Tibial nerve (tissue), 4 donors: ENCODE results near the gene ZRSR2. TPM values are rescaled to one million over a fixed set of nuclear protein-coding genes. Genes with fewer than 3 reads are reported as not detected.

Source experiments
- DNase-seq, 2 donors: peaks; one replicate each; pipeline ENCODE4 v3.0.0-alpha.2; 2019; ENCODE audit warnings: low spot score in 2 of 2
- H3K27ac ChIP-seq, 4 donors: fragments of 200-600 bp; sonication (generic) in 3 of 4; one replicate each; pipeline ENCODE4 v1.5.1; 2017 to 2019; ENCODE audit warnings: mild to moderate bottlenecking in 1 of 4
- H3K27me3 ChIP-seq, 2 donors: fragments of 200-600 bp; sonication (generic) in 1 of 2; one replicate each; pipeline versions ENCODE4 v1.5.1 to v1.6.0; 2017 to 2019
- H3K36me3 ChIP-seq, 3 donors: fragments of 200-600 bp; sonication (generic); one replicate each; pipeline ENCODE4 v1.5.1; 2018 to 2019
- H3K4me1 ChIP-seq, 4 donors: fragments of 200-600 bp; sonication (generic) in 3 of 4; one replicate each; pipeline ENCODE4 v1.5.1; 2017 to 2019
- H3K4me3 ChIP-seq, 4 donors: fragments of 200-600 bp; sonication (generic) in 3 of 4; one replicate each; pipeline ENCODE4 v1.5.1; 2017 to 2019; ENCODE audit warnings: mild to moderate bottlenecking in 1 of 4, moderate library complexity in 1 of 4
- H3K9me3 ChIP-seq, 4 donors: fragments of 200-600 bp; sonication (generic) in 3 of 4; one replicate each; pipeline ENCODE4 v1.5.1; 2017 to 2019
- EP300 ChIP-seq, 2 donors: sonication (generic); formaldehyde crosslinking; IDR thresholded peaks; one replicate each; pipeline ENCODE4 v1.6.1; 2017; ENCODE audit warnings: antibody characterized with exemption in 2 of 2, mild to moderate bottlenecking in 1 of 2
- POLR2A ChIP-seq, 2 donors: fragments of 450-650 bp; IDR thresholded peaks; one replicate each; pipeline ENCODE4 v1.6.1; 2017; ENCODE audit warnings: antibody characterized with exemption in 2 of 2, mild to moderate bottlenecking in 2 of 2, moderate library complexity in 2 of 2
- WGBS, 2 donors: methylation state at CpG; one replicate each; pipeline ENCODE4 v1.1.5; 2018; 5-methylcytosine and 5-hydroxymethylcytosine counted together
- total RNA-seq, 4 donors: library from RNA; depleted of rRNA; stranded (reverse); fragments of >200 nt; gene quantifications; one replicate each; pipeline ENCODE4 v1.1.0, GENCODE V29; 2016
- TF ChIP-seq, protein P1 (sequence below), 5 experiments: fragments of 200-600 bp in 3 of 5; fragments of 450-650 bp in 2 of 5; sonication (generic) in 3 of 5; IDR thresholded peaks; one replicate each; pipeline ENCODE4 v1.5.1; 2016 to 2019; ENCODE audit warnings: antibody characterized with exemption in 5 of 5, mild to moderate bottlenecking in 3 of 5, moderate library complexity in 2 of 5

The ZRSR2 gene
- total RNA-seq, 4 donors from 2014 or later = 2.4 to 12.8 (median 9.3) TPM

DNA sequence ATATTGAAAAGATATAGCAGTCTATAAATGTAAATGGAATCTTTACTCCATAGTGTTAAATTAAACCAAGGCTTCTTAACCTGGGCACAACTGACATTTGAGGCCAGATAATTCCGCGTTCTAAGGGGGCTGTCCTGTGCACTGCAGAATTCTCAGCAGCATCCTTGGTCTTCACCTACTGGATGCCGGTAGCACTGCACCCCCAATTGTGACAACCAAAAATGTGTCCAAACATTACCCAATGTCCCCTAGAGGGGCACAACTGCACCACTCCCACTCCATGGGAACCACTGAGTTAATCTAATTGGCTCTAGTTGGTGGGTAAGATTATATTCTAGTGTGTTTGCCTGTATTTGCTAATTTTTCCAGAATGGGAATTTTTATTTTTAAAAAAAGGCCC, 47.7 kb downstream of the ZRSR2 start:
- DNase-seq = no peak
- 94 to 98% methylated on average over 3 of the region's 3 CpGs for WGBS, 2 donors
- Histone ChIP-seq H3K4me1 (no peaks in the 10 kb centered on the region), H3K4me3 (no peak overlapping the region), H3K9me3 (no peaks in the 10 kb centered on the region), H3K27me3 (no peaks in the 10 kb centered on the region), H3K27ac (no peak overlapping the region), H3K36me3 (no peaks in the 10 kb centered on the region)
- TF ChIP-seq POLR2A (IDR thresholded peaks at IDR 0.05) (no peak), EP300 (IDR thresholded peaks at IDR 0.05) (no peak)
- TF ChIP-seq, protein P1, sequence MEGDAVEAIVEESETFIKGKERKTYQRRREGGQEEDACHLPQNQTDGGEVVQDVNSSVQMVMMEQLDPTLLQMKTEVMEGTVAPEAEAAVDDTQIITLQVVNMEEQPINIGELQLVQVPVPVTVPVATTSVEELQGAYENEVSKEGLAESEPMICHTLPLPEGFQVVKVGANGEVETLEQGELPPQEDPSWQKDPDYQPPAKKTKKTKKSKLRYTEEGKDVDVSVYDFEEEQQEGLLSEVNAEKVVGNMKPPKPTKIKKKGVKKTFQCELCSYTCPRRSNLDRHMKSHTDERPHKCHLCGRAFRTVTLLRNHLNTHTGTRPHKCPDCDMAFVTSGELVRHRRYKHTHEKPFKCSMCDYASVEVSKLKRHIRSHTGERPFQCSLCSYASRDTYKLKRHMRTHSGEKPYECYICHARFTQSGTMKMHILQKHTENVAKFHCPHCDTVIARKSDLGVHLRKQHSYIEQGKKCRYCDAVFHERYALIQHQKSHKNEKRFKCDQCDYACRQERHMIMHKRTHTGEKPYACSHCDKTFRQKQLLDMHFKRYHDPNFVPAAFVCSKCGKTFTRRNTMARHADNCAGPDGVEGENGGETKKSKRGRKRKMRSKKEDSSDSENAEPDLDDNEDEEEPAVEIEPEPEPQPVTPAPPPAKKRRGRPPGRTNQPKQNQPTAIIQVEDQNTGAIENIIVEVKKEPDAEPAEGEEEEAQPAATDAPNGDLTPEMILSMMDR (IDR thresholded peaks at IDR 0.05) = no peak

DNA sequence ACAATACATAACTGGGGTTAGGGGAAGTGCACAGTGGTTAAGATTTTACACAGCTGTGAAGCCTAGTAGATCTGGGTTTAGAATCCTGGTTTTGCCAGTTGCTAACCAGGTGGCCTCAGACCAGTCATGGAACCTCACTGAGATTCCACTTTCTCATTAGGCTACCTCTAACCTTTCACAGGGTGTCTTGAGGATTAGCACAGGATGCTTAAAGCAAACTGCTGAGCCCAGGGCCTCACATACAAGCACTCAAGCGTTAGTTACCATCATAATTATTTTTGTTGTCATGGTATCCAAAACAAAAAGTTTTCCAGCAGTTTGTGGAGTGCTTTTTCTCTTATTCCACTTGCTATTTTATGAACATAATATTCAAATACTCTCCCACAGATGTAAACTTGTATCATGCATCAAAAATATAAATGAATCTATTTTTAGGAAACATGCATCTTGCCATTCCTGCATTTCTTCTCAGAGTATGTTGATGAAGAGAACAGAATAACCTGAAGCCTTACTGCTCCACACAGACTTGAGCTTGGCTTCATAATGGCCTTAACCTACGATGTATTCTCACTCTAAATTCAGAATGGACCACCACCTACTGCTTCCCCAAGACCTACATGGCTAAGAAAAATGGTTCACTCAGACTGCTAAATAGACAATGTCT, 51.7 kb downstream of the ZRSR2 start:
- no peak for DNase-seq
- Histone ChIP-seq H3K4me3 (no peak overlapping the region), H3K9me3 (no peaks in the 10 kb centered on the region), H3K27me3 (no peaks in the 10 kb centered on the region), H3K36me3 (no peaks in the 10 kb centered on the region), H3K27ac (no peak overlapping the region), H3K4me1 (no peaks in the 10 kb centered on the region)
- 65 to 79% methylated on average over 2 of the region's 2 CpGs for WGBS, 2 donors
- TF ChIP-seq, protein P1 (IDR thresholded peaks at IDR 0.05) = no peak

DNA sequence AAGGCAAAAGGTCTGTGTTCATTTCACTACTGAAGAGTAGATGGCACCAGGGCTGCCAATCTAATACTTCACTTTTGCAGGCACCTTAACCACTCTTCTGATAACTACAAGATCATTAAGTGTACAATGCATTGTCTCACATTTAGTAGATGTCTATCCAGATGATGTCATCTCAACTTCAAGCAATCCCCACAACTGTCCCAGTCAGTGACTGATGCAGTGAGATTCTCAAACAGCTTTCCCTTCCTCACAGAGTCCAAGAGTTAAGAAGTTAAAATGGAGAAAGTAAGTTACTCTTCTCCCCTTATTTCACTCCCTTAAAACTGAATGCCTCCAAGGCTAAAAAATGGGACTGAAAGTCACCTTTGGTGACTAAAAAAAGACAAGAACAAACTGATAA, 53.7 kb downstream of the ZRSR2 start:
- DNase-seq = no peak
- Histone ChIP-seq H3K27ac (no peak overlapping the region), H3K27me3 (no peaks in the 10 kb centered on the region)

DNA sequence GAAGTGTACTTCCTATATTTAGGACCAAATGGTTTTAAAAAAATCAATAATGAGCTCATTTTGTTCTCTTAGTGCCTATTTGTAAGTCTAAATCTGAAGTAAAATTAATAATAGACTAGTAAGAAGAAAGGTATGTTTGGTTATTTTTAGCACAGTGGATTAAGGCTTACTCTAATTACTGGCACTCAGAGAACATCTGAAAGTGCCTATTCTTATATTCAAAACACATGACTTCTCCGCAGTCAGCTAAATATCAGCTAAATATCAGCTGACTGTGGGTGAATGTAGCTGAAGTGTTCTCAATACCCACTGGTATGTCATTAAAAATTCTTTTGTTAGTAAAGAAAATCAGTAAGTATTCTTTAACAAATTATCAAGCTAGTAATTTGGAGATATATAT, 58.3 kb downstream of the ZRSR2 start:
- H3K27ac ChIP-seq = peak overlapping the region in 3 of 4 donors; percentile 3 to 70 (median 49)
- no peak overlapping the region for H3K4me3 ChIP-seq
- 52 to 72% methylated on average over 1 of the region's 1 CpG for WGBS, 2 donors
- no peak for DNase-seq
- no peak for TF ChIP-seq POLR2A (IDR thresholded peaks at IDR 0.05)
- TF ChIP-seq EP300 (IDR thresholded peaks at IDR 0.05) = no peak
- TF ChIP-seq, protein P1 (IDR thresholded peaks at IDR 0.05) = no peak
- H3K4me1 ChIP-seq = peaks cover 0 to 11% (median 3%) of the 10 kb centered on the region in 4 donors
- H3K36me3 ChIP-seq = no peaks in the 10 kb centered on the region
- H3K27me3 ChIP-seq = no peaks in the 10 kb centered on the region
- H3K9me3 ChIP-seq = no peaks in the 10 kb centered on the region

More for the DNA sequence above, 53.7 kb downstream of the ZRSR2 start:
- no peak overlapping the region for H3K4me3 ChIP-seq
- TF ChIP-seq, protein P1 (IDR thresholded peaks at IDR 0.05) = no peak
- TF ChIP-seq POLR2A (IDR thresholded peaks at IDR 0.05) (no peak), EP300 (IDR thresholded peaks at IDR 0.05) (no peak)
- H3K4me1 ChIP-seq = peaks cover 0 to 4% (median 2%) of the 10 kb centered on the region in 4 donors
- H3K36me3 ChIP-seq = no peaks in the 10 kb centered on the region
- no peaks in the 10 kb centered on the region for H3K9me3 ChIP-seq

DNA sequence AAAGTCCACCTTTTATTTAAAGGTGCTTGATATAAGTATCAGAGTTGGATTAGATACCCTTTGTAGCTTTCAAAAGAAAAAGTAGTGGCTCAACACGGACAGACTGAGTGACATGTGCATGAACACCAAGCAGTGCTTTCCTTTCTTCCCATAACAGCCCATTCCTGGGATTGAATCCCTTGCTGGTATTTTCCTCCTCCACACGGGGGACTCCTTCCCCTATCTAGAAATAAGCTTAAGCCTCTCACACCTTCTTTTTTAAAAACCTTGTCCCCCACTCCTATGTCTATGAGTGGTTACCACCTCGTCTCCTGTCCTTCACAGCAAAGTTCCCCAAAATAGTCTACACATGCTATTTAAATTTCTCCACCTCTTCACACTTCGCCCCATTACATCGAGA, 59.3 kb downstream of the ZRSR2 start:
- Histone ChIP-seq H3K27me3 (no peaks in the 10 kb centered on the region), H3K9me3 (no peaks in the 10 kb centered on the region), H3K36me3 (no peaks in the 10 kb centered on the region), H3K4me1 (peaks cover 0 to 13% (median 6%) of the 10 kb centered on the region in 4 donors), H3K4me3 (no peak overlapping the region), H3K27ac (peak overlapping the region in 2 of 4 donors; percentile 49 to 70)
- WGBS, 2 donors = 49 to 59% methylated on average over 5 of the region's 5 CpGs
- TF ChIP-seq EP300 (IDR thresholded peaks at IDR 0.05) = no peak
- TF ChIP-seq, protein P1 (IDR thresholded peaks at IDR 0.05) = peak in 2 of 5 experiments; percentile 13 to 19
- no peak for DNase-seq
